Mesenteric fat pad (tissue), 1 donor: ENCODE results near the gene FAM90A1. TPM values are rescaled to one million over a fixed set of nuclear protein-coding genes. Genes with fewer than 3 reads are reported as not detected.
"Not testable (repeated sequence)": the region's sequence is repeated elsewhere in the genome, so short reads cannot be mapped to it uniquely, and the experiment has no call there.

Experiments
- DNase-seq: peaks from one replicate; pipeline ENCODE4 v3.0.0-alpha.2; 2020; ENCODE audit warnings: low spot score
- long read RNA-seq: library from polyadenylated mRNA; unstranded; transcript quantifications from one replicate; pipeline ENCODE4 v2.0.0, GENCODE V29; 2020
- total RNA-seq: library from RNA; stranded (reverse); fragmentation: NEBNext Ultra II Directional; extraction: Animal tissue kit (Norgen Biotek cat#: 25700); gene quantifications from one replicate; pipeline ENCODE4 v1.2.1, GENCODE V29; 2021
- donor health status: DM: yes; HTN: yes; CAD: no.

The FAM90A1 gene
- 0.48 TPM for total RNA-seq
- long read RNA-seq, partial matches to known transcripts, result 0 of 1 reads
- long read RNA-seq, other reads (novel, unspliced or antisense), result 1 of 1 reads

DNA sequence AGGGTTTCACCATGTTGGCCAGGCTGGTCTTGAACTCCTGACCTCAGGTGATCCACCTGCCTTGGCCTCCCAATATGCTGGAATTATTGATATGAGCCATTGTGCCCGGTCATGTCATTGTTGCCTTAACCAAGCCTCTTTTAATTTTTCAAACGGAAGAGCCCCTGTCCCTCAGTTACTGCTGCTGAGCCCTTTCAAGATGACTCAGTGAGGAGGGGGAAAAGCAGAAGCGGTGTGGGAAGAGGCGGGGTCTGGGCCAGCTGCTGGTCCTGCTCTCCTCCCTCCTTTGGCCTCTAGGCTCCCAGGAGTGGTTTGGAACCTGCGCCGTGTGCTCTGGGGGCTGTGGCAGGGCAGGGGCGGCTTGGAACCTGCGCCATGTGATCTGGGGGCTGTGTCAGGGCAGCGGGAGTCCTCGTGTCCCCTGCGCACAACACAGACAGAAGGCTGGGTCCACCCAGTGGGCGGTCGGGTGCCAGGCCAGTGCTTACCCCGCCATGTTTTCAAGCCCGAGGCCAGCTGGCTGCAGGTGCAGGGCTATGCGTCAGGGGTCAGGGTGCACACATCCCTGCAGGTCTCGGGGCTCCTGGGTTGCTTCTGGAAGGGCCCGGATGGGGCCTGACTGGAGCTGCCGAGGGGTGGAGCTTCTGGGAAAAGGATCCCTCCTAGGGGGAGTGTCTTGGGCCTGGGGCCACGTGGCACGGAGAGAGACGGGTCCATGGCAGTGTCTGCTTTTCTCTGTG, at the start of gene FAM90A1:
Gene FAM90A1 (minus strand): TSS at position 627 of the 740 bp plus-strand sequence. CDS start 2,786 bp downstream, outside the sequence.
- DNase-seq, result not testable (repeated sequence)

DNA sequence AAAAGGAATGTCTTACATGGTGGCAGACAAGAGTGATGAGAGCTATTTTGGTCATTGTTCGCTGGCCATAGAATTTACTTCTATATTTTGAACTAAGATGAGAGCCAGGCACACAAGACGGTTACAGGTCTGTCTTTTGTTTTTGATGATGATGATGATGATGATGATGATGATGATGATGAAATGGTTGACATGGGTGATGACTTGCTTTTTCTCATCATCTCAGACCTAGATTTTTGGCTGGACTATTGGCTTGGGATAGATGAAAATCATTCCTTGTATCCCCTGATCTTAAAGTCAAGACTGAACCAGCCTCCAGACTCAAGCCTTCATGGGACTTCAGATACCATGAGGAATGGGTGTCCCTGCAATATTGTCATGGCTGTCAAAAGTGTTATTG, 49.0 kb upstream of the FAM90A1 start:
- DNase-seq, result not testable (repeated sequence)

DNA sequence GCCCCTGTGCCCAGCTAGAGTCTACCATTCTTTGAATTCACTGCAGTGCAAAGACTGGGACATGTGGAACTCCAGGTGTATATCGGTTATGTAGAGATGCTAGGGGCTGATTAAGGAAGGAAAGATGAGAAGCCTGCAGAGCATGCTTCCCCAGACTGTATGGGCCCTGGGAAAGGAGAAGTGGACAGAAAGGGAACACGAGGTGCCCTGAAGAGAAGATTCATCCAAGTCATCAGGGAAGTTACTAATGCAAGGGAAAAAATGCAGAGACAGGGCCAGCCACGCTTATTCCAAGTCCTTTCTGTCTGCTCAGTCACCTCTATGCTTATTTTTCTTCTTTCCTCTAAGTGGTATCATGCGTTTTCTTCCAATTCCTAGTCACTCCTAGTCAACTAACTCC, 39.3 kb upstream of the FAM90A1 start:
- DNase-seq, result not testable (repeated sequence)

GRCh38 chr12:8264236-8264635, 36.8 kb upstream of the FAM90A1 start:
- DNase-seq, result not testable (repeated sequence)

DNA sequence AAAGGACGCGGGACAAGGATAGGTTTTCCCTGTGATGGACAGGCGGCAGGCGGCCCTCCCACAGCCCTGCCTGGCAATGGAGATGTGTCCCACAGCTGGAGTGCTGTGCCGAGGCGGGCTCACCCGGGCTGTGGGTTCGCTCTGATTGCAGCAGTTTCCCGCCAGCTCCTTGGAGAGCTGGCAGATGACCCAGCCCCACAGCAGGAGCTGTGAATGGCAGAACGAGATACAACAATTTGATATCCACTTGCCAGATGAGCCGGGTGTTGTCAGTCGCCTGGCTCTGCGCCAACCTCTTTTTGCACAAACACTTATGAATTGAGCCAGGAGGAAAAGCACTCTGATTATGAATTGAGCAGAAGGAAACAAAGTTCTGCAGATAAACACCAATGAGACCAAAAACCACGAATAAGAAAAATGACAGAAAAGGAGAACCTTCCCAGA, 33.7 kb upstream of the FAM90A1 start:
- DNase-seq, result not testable (repeated sequence)

- not testable (repeated sequence) for DNase-seq
Observed at GRCh38 chr12:8256356-8256755, 28.9 kb upstream of the FAM90A1 start.

DNA sequence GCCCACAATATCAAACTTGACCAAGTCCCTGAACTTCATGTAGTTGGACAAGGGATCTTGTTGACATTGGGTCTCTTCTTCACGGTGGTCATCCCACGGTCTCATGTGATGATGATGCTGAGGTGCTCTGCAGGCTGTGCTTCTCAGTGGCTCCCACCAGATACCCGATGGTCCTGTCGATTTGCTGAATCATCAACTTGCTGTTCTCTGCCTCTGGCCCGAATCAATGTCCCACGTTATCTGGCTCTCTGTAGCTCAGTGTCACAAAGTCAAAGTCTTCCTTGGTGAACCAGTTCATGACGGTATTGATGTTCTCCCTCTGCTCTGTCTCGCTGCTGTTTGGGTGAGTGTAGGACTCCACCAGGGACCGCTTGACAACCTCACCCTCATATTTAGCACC, 27.3 kb upstream of the FAM90A1 start:
- DNase-seq, result not testable (repeated sequence)

DNA sequence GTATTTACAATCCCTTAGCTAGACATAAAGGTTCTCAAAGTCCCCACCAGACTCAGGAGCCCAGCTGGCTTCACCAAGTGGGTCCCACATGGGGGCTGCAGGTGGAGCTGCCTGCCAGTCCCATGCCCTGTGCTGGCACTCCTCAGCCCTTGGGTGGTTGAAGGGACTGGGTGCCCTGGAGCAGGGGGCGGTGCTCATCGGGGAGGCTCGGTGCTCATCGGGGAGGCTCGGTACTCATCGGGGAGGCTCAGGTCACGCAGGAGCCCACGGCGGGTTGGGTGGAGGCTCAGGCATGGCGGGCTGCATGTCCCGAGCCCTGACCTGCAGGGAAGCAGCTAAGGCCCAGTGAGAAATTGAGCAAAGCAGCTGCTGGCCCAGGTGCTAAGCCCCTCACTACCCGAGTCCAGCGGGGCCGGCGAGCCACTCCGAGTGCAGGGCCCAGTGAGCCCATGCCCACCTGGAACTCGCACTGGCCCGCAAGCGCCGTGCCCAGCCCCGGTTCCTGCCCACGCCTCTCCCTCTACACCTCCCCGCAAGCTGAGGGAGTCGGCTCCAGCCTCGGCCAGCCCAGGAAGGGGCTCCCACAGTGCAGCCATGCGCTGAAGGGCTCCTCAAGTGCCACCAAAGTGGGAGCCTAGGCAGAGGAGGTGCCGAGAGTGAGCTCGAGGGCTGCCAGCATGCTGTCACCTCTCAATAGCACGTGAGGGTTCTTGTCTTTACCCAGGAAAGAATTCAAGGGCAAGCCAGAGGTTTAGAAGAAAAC, 24.8 kb upstream of the FAM90A1 start:
- DNase-seq, result not testable (repeated sequence)

- not testable (repeated sequence) for DNase-seq
Observed at GRCh38 chr12:8251616-8252015, 24.2 kb upstream of the FAM90A1 start.

GRCh38 chr12:8246941-8247535, 19.6 kb upstream of the FAM90A1 start:
- DNase-seq, result not testable (repeated sequence)

DNA sequence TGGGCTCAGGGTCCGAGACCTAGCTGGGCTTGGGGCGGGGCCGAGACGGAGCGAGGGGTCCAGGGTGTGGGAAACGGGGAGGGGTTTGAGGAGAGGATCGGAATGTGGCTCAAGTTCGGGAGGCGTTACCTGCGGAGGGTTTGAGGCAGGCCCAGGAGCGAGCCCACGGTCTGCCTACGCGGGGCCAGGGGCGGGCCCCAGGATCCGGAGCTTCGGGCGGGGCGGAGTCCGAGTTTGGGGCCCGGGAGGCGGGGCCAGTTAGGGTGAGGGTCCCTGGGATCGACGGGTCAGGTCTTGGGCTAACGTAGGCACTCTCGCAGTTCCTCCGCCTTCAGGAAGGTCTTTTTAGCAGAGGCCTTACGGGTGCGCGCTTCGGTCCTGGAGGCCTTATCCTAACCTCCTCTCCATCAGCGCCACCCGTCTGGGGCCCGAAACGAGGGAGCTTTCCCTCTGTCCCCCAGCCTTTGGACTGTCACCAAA, 16.3 kb upstream of the FAM90A1 start:
- DNase-seq, result not testable (repeated sequence)

DNA sequence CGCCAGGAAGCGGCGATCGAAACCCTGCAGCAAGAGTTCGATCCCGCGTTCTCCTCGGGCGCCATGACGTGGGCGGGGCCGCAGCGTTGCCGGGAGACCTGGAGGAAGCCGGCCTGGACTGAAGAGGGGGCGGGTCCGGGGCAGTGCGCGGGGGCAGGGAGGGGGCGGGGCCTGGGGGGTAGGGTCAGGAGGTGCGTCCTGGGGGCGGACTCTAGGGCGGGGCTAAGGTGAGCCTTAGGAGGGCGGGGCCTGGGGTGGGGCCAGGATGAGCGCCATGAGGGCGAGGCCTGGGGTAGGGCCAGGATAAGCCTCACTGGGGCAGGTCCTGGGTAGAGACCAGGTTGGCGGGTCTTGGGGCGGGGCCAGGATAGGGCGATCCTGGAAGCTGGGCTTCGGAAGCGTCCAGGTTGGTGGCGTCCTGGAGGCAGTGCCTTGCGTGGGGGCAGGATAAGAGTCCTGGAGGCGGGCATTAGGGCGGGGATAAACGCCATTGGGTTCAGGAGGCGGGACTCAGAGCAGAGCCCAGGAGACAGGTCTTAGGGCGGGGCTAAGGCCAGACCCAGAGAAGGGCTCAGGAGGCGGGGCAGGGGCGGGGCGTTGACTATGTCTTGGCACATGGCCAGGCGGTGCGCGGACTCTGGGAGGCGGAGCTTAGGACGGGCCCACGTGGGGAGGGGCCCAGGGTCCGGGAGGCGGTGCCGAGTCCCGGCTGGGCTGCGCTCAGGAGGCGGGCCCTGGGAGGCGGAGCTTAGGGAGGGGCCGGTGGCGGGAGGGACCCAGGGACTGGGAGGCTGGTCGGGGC, 15.7 kb upstream of the FAM90A1 start:
- DNase-seq, result peak; percentile 100

DNA sequence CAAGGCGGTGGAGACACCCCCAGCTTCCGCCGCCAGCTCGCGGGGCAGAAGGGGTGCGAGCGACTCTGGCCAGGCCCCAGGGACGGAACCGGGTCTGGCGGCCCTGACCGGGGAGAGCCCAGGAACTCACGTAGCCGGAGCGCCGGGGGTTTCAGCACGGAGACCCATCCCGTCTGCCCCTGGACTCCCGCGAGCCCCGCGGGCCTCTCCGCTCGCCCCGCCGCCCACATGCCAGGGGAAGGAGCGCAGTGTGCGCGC, 15.1 kb upstream of the FAM90A1 start:
- not testable (repeated sequence) for DNase-seq

- DNase-seq, result not testable (repeated sequence)
Observed at GRCh38 chr12:8241917-8242621, 14.7 kb upstream of the FAM90A1 start.

DNA sequence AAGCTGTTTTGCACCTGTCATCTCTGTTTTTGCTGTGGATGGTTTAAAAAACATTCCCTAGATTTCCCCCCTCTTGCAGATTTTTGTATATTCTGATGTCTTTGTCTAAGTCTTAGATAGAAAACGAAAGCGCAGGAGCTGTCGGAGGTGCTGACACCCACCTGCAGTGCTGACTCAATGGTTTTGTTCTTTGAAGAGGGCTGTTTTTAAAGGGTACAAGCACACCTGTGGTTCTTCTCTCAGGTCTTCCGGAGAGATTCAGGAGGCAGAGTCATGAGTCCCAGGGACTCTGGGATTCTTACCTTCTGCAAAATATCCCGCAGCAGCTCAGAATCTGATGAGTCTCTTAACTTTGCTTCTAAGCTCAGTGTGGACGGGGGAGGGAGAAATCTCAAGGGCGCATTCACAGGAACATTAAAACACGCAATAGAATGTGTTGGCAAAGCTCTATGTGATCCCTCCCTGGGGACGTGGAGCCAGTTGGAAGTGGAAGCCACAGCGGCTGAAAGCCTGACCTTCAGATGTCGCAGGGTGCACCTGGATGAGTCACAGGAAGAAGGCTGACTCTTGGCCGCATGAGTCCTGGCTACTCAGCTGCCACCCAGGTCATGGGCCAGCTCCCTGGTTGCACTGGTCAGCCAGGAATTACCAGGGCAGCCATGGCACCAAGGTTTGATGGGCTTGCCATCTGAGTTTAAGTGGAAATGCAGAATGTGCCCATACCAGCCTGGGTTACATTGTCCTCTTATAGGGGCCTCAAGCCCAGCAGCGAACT, 13.1 kb upstream of the FAM90A1 start:
- DNase-seq, result not testable (repeated sequence)

DNA sequence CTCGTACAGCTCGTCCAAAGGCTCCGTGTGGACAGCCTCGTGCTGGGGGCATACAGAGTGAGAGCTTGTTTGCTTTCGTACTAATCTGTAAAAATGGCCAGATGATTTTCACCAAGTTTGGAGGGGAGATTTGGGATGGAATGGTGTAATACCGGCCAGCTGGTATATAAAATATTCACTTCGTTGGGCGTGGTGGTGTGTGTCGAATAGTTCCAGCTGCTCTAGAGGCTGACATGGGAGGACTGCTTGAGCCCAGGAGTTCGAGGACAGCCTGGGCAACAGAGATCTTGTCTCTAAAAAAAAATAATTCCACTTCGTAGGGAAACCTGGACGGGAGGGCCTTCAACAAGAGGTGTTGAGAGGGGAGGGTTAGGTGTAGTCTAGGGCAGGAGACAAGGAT, 9.6 kb upstream of the FAM90A1 start:
- not testable (repeated sequence) for DNase-seq

- not testable (repeated sequence) for DNase-seq
Observed at GRCh38 chr12:8235316-8236157, 8.1 kb upstream of the FAM90A1 start.

DNA sequence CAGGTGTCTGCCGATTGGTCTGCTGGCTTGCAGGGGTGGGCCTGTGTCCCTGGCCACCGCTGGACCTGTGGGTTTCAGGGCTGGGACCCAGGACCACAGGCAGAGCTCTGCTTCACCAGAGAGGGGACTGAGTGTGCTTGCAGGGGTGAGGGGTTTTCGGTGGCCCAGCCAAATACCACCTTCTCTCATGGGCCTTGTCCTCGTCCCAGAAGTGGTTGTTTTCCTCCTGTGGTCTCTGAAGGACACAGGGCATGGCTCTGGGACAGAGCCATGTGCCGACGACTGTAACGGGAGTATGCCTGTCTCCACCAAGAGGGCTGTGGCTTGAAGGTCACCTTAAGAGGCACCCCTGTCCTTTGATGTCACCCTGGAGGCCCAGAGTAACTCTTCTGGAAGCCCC, 7.3 kb upstream of the FAM90A1 start:
- not testable (repeated sequence) for DNase-seq
